ENCODE data around the gene M1AP. TPM values are rescaled to one million over a fixed set of nuclear protein-coding genes. Genes with fewer than 3 reads are reported as not detected.

The M1AP gene
- total RNA-seq, 1 experiment from 2014 or later: 7.6 TPM

GRCh38 chr2:74538881-74539339 is 109.2 kb downstream of the M1AP start:
- no peak overlapping the region for H3K18ac ChIP-seq (ENCODE audit: insufficient read length, low read depth, low read length)
- no peak overlapping the region for H2BK120ac ChIP-seq (ENCODE audit: low read depth, low read length, poor library complexity, severe bottlenecking)
- H3K4ac ChIP-seq (ENCODE audit: low read depth, low read length): no peak overlapping the region
- H2BK15ac ChIP-seq (ENCODE audit: low read depth, low read length): no peak overlapping the region
- H3K36me3 Mint-ChIP-seq (ENCODE audit: insufficient read depth in 1 of 3, low read depth in 3 of 3): peaks cover 2 to 10% (median 3%) of the 10 kb centered on the region in 3 experiments; a peak in 3 of 7 replicates
- no peak overlapping the region for H2BK5ac ChIP-seq (ENCODE audit: insufficient read length, low read length)
- no peak overlapping the region for H3K56ac ChIP-seq (ENCODE audit: insufficient read length, low read depth, low read length)
- H3K9me3 ChIP-seq (ENCODE audit: control insufficient read depth, low read depth, low read length): no peaks in the 10 kb centered on the region
- no CpG with 5 or more reads among the region's 7 CpGs for WGBS (ENCODE audit: extremely low coverage, insufficient read length, low lambda C conversion rate)
- no peak overlapping the region for H3T11ph ChIP-seq (ENCODE audit: low read length)
- no peak for TF ChIP-seq CTCF (conservative IDR thresholded peaks at IDR 0.05)
- H2AFZ ChIP-seq (ENCODE audit: low read length): no peak overlapping the region
- no peak overlapping the region for H3K9ac ChIP-seq (ENCODE audit: extremely low read depth, insufficient read length, low read length)
- no peaks in the 10 kb centered on the region for H3K23me2 ChIP-seq (ENCODE audit: insufficient read length, low read depth, low read length, poor library complexity, severe bottlenecking)
- H2AK5ac ChIP-seq (ENCODE audit: insufficient read length, low read length): no peak overlapping the region
- no peak overlapping the region for H3K27ac ChIP-seq (ENCODE audit: insufficient read length, low read depth, low read length)
- no peaks in the 10 kb centered on the region for H4K20me1 ChIP-seq (ENCODE audit: control insufficient read depth, insufficient read depth, insufficient read length)
- H3K23ac ChIP-seq (ENCODE audit: insufficient read length, low read depth, low read length): no peak overlapping the region
- no peaks in the 10 kb centered on the region for H3K4me1 ChIP-seq (ENCODE audit: insufficient read depth, low read length)
- no peak overlapping the region for H3K4me3 Mint-ChIP-seq
- H4K91ac ChIP-seq (ENCODE audit: insufficient read length, low read depth, low read length): no peak overlapping the region
- no peaks in the 10 kb centered on the region for H3K27me3 Mint-ChIP-seq (ENCODE audit: low read depth)
- H2BK12ac ChIP-seq (ENCODE audit: insufficient read length, low read depth, low read length): no peak overlapping the region
- H3K27me3 ChIP-seq (ENCODE audit: insufficient read depth, low read length): no peaks in the 10 kb centered on the region
- no peak overlapping the region for H4K5ac ChIP-seq (ENCODE audit: insufficient read length, low read depth, low read length)
- H3K4me2 ChIP-seq (ENCODE audit: insufficient read depth, insufficient read length, low read length): no peak overlapping the region
- no peaks in the 10 kb centered on the region for H3K9me3 Mint-ChIP-seq
- H3K4me1 Mint-ChIP-seq: peaks cover 3 to 9% of the 10 kb centered on the region in 2 experiments; a peak in 1 of 4 replicates
- no peak overlapping the region for H2BK20ac ChIP-seq (ENCODE audit: low read depth, low read length, poor library complexity, severe bottlenecking)
- H3K79me1 ChIP-seq (ENCODE audit: insufficient read depth, low read depth, low read length, poor library complexity, severe bottlenecking): no peaks in the 10 kb centered on the region
- H4K8ac ChIP-seq (replicated peaks; ENCODE audit: insufficient read length, low read depth, low read length): no peak overlapping the region
- no peak for DNase-seq
- H3K27ac Mint-ChIP-seq: no peak overlapping the region; a peak in 1 of 7 replicates
- no peak overlapping the region for H3K14ac ChIP-seq (ENCODE audit: insufficient read depth, low read length)
- no peaks in the 10 kb centered on the region for H3K79me2 ChIP-seq (ENCODE audit: insufficient read depth, low read length)
